ENCODE data around the gene CDK9. TPM values are rescaled to one million over a fixed set of nuclear protein-coding genes. Genes with fewer than 3 reads are reported as not detected.

Gene CDK9
- total and polyA plus RNA-seq, 2 experiments from 2014 or later = 58.5 to 84.3 TPM

- no peak for TF ChIP-seq CTCF (conservative IDR thresholded peaks at IDR 0.05; ENCODE audit: low read depth in 2 of 2)
- no peak for TF ChIP-seq CREB1 (CRISPR knock-in tag; IDR thresholded peaks at IDR 0.05; ENCODE audit: low read depth)
- no peak for TF ChIP-seq ZNF114 (CRISPR knock-in tag; IDR thresholded peaks at IDR 0.05)
- no peak for TF ChIP-seq NANOG (IDR thresholded peaks at IDR 0.05; ENCODE audit: borderline replicate concordance)
- no peak for TF ChIP-seq STAT1 (IDR thresholded peaks at IDR 0.05; ENCODE audit: unreplicated experiment)
- no peak for TF ChIP-seq EZH2 (IDR thresholded peaks at IDR 0.05; ENCODE audit: low read depth, unreplicated experiment)
Measured at GRCh38 chr9:127772603-127773002, 13.2 kb upstream of the CDK9 start (continued).

GRCh38 chr9:127773272-127773671, 12.6 kb upstream of the CDK9 start:
- H3K4me1 Mint-ChIP-seq = peaks cover 33% of the 10 kb centered on the region
- H3K9me3 Mint-ChIP-seq = peaks cover 2% of the 10 kb centered on the region; the same call in 1 of the 3 replicates
- Histone ChIP-seq H3F3A (replicated peaks; ENCODE audit: low read depth) (peaks cover 7% of the 10 kb centered on the region; the same call in 1 of the 2 replicates), H4K20me1 (replicated peaks; ENCODE audit: insufficient read depth) (no peaks in the 10 kb centered on the region), H3K27me3 (ENCODE audit: insufficient read depth) (no peaks in the 10 kb centered on the region), H3K4me3 (no peak overlapping the region), H3K4me1 (ENCODE audit: insufficient read depth) (peaks cover 14% of the 10 kb centered on the region), H3K36me3 (ENCODE audit: insufficient read depth) (no peaks in the 10 kb centered on the region), H3K27ac (ENCODE audit: low read depth) (no peak overlapping the region), H3K4me2 (no peak overlapping the region), H2AFZ (no peak overlapping the region), H3K9me2 (ENCODE audit: insufficient read depth) (no peaks in the 10 kb centered on the region), H3K79me2 (replicated peaks; ENCODE audit: insufficient read depth) (no peaks in the 10 kb centered on the region)
- ATAC-seq = no peak
- DNase-seq (ENCODE audit: low spot score) = no peak
- peaks cover 14% of the 10 kb centered on the region for H3K27me3 Mint-ChIP-seq (ENCODE audit: insufficient read depth, low read depth, poor library complexity)
- TF ChIP-seq CREB1 (CRISPR knock-in tag; IDR thresholded peaks at IDR 0.05; ENCODE audit: low read depth) (no peak), POLR2AphosphoS5 (IDR thresholded peaks at IDR 0.05; ENCODE audit: low read depth) (no peak), ZNF114 (CRISPR knock-in tag; IDR thresholded peaks at IDR 0.05) (no peak), STAT1 (IDR thresholded peaks at IDR 0.05; ENCODE audit: unreplicated experiment) (no peak), EZH2 (IDR thresholded peaks at IDR 0.05; ENCODE audit: low read depth, unreplicated experiment) (no peak), REST (IDR thresholded peaks at IDR 0.05; ENCODE audit: unreplicated experiment) (no peak), NANOG (IDR thresholded peaks at IDR 0.05; ENCODE audit: borderline replicate concordance) (no peak)
- H3K36me3 Mint-ChIP-seq (ENCODE audit: low read depth) = no peaks in the 10 kb centered on the region; the same call in 2 of the 3 replicates
- no peak overlapping the region for H3K27ac Mint-ChIP-seq
- no peak overlapping the region for H3K4me3 Mint-ChIP-seq
